PC-9 (cell line): Measurements from ENCODE around the gene SLC28A1. TPM values are rescaled to one million over a fixed set of nuclear protein-coding genes. Genes with fewer than 3 reads are reported as not detected.

Experiments used
- BruUV-seq: library from RNA; stranded (reverse); fragments of 400-500 nt; replicated peaks from 2 replicates; lab custom pipeline; 2021; lab: Mats Ljungman, UMichigan
- CTCF ChIA-PET: fragments of 300-600 bp; sonication (Branson Sonifier 250); formaldehyde crosslinking; loops from one replicate; lab custom pipeline; 2022; ENCODE audit warnings: antibody characterized with exemption; lab: Charles Lee
- POLR2A ChIA-PET: fragments of 300-600 bp; sonication (Branson Sonifier 250); formaldehyde crosslinking; loops from one replicate; lab custom pipeline; 2022; ENCODE audit warnings: antibody characterized with exemption; ENCODE audit not compliant: unreplicated experiment; lab: Charles Lee
- DNase-seq, 2 experiments: peaks; one replicate each; pipeline versions ENCODE4 v3.0.0 to v3.0.0-alpha.2; 2015 to 2022; ENCODE audit warnings: mixed read lengths in 1 of 2
- H2AFZ ChIP-seq: fragments of 200-600 bp; sonication (generic); 2 replicates; pipeline ENCODE4 v1.8.1; 2017; ENCODE audit warnings: antibody characterized with exemption
- H3F3A ChIP-seq: fragments of 200-600 bp; sonication (generic); 2 replicates; pipeline ENCODE4 v1.8.1; 2017; ENCODE audit warnings: antibody characterized with exemption, mild to moderate bottlenecking, low read depth; ENCODE audit not compliant: insufficient read depth
- H3K27ac ChIP-seq: fragments of 200-600 bp; sonication (generic); 2 replicates; pipeline ENCODE4 v1.6.1; 2016; ENCODE audit warnings: mixed run types
- H3K27me3 ChIP-seq: fragments of 200-600 bp; sonication (generic); 2 replicates; pipeline ENCODE4 v1.6.1; 2016; ENCODE audit warnings: low read depth, mixed run types; ENCODE audit not compliant: insufficient read depth
- H3K36me3 ChIP-seq: fragments of 200-600 bp; sonication (generic); 2 replicates; pipeline ENCODE4 v1.6.1; 2016; ENCODE audit warnings: low read depth, mixed run types
- H3K4me1 ChIP-seq: fragments of 200-600 bp; sonication (generic); replicated peaks from 2 replicates; pipeline ENCODE4 v1.6.1; 2016; ENCODE audit warnings: mixed run types; ENCODE audit not compliant: insufficient read depth
- H3K4me2 ChIP-seq: fragments of 200-600 bp; sonication (generic); 2 replicates; pipeline ENCODE4 v1.6.1; 2017; ENCODE audit warnings: mixed run types
- H3K4me3 ChIP-seq: fragments of 200-600 bp; sonication (generic); 2 replicates; pipeline ENCODE4 v1.6.1; 2016; ENCODE audit warnings: mixed run types
- H3K79me2 ChIP-seq: fragments of 200-600 bp; sonication (generic); 2 replicates; pipeline ENCODE4 v1.6.1; 2017; ENCODE audit warnings: low read depth, mixed run types
- H3K9me2 ChIP-seq: fragments of 200-600 bp; sonication (generic); 2 replicates; pipeline ENCODE4 v1.8.1; 2017; ENCODE audit warnings: mild to moderate bottlenecking; ENCODE audit not compliant: insufficient read depth
- H3K9me3 ChIP-seq: fragments of 200-600 bp; sonication (generic); 2 replicates; pipeline ENCODE4 v1.8.1; 2016; ENCODE audit warnings: low read depth; ENCODE audit not compliant: insufficient read depth
- H4K20me1 ChIP-seq: fragments of 200-600 bp; sonication (generic); 2 replicates; pipeline ENCODE4 v1.8.1; 2017; ENCODE audit not compliant: insufficient read depth
- CTCF ChIP-seq: fragments of 200-600 bp; sonication (generic); conservative IDR thresholded peaks from 2 replicates; pipeline ENCODE4 v1.6.1; 2017; ENCODE audit warnings: mixed run types, antibody characterized with exemption, mild to moderate bottlenecking, moderate library complexity
- EZH2 ChIP-seq: fragments of 200-600 bp; sonication (generic); IDR thresholded peaks from 2 replicates; pipeline ENCODE4 v1.8.0; 2017; ENCODE audit warnings: antibody characterized with exemption, low read depth
- intact Hi-C: fragments of 100-400 bp; cut with micrococcal nuclease; formaldehyde crosslinking; loops from one replicate; pipeline ENCODE4 v1.10.0; 2022; ENCODE audit not compliant: unreplicated experiment
- total RNA-seq: library from RNA; stranded (reverse); gene quantifications from 2 replicates; pipeline ENCODE4 v1.2.3, GENCODE V29; 2021

SLC28A1 gene
- total RNA-seq, 1 experiment from 2014 or later: 0.70 TPM

GRCh38 chr15:84987949-84988624 lies 103.6 kb downstream of the SLC28A1 start:
- Histone ChIP-seq H3K27ac (no peak overlapping the region), H3K4me1 (peaks cover 43% of the 10 kb centered on the region), H3F3A (peaks cover 18% of the 10 kb centered on the region), H2AFZ (no peak overlapping the region), H3K9me3 (no peaks in the 10 kb centered on the region), H3K27me3 (no peaks in the 10 kb centered on the region), H3K36me3 (no peaks in the 10 kb centered on the region), H3K4me3 (no peak overlapping the region), H3K79me2 (peaks cover 98% of the 10 kb centered on the region), H3K4me2 (no peak overlapping the region), H4K20me1 (peaks cover 23% of the 10 kb centered on the region), H3K9me2 (no peaks in the 10 kb centered on the region)
- ChIA-PET POLR2A (interaction anchor here (0.5 to 0.6 kb wide), 2 partner anchors 246 to 427 kb away, joined by 3 to 4 read pairs; no protein-coding TSS in a partner anchor), CTCF (interaction anchor here (0.6 kb wide), 1 partner anchor 63 kb away, joined by 14 read pairs; no protein-coding TSS in a partner anchor)
- DNase-seq: no peak
- BruUV-seq: no TSS peak
- TF ChIP-seq CTCF: no peak
- no peak for TF ChIP-seq EZH2
- intact Hi-C loops: no loop called here

- no peak for DNase-seq
- peaks cover 15% of the 10 kb centered on the region; the same call in 1 of the 2 replicates for H4K20me1 ChIP-seq
- no TSS peak for BruUV-seq
- no peak overlapping the region for H3K27ac ChIP-seq
- POLR2A ChIA-PET: no interaction called here
- no peak overlapping the region for H2AFZ ChIP-seq
- H3K4me3 ChIP-seq: no peak overlapping the region
- intact Hi-C loops: no loop called here
- no peaks in the 10 kb centered on the region for H3K36me3 ChIP-seq
- CTCF ChIA-PET: interaction anchor here (1.0 kb wide), 1 partner anchor 55 kb away, joined by 3 read pairs; no protein-coding TSS in a partner anchor
- H3K79me2 ChIP-seq: peaks cover 98% of the 10 kb centered on the region
- peaks cover 18% of the 10 kb centered on the region for H3F3A ChIP-seq
- TF ChIP-seq EZH2 (no peak), CTCF (no peak)
- H3K4me1 ChIP-seq: peaks cover 34% of the 10 kb centered on the region
- no peaks in the 10 kb centered on the region for H3K27me3 ChIP-seq
- H3K4me2 ChIP-seq: no peak overlapping the region
- no peaks in the 10 kb centered on the region for H3K9me3 ChIP-seq
- H3K9me2 ChIP-seq: no peaks in the 10 kb centered on the region
Measured at GRCh38 chr15:84988909-84989644, 104.6 kb downstream of the SLC28A1 start.

GRCh38 chr15:84990507-84990906 lies 106.0 kb downstream of the SLC28A1 start:
- H3K36me3 ChIP-seq: no peaks in the 10 kb centered on the region
- no peaks in the 10 kb centered on the region for H3K27me3 ChIP-seq
- DNase-seq: no peak
- no peaks in the 10 kb centered on the region for H3K9me3 ChIP-seq
- H4K20me1 ChIP-seq: 0 out of 2 replicates have a peak, but pooled peaks cover 5% of the 10 kb centered on the region
- no TSS peak for BruUV-seq
- no peaks in the 10 kb centered on the region for H3K9me2 ChIP-seq
- H3K27ac ChIP-seq: no peak overlapping the region
- POLR2A ChIA-PET: no interaction called here
- H2AFZ ChIP-seq: no peak overlapping the region
- CTCF ChIA-PET: no interaction called here
- no peak overlapping the region for H3K4me2 ChIP-seq
- no peak overlapping the region for H3K4me3 ChIP-seq
- TF ChIP-seq EZH2 (no peak), CTCF (no peak)
- H3F3A ChIP-seq: peaks cover 18% of the 10 kb centered on the region
- intact Hi-C loops: no loop called here
- peaks cover 20% of the 10 kb centered on the region for H3K4me1 ChIP-seq
- peaks cover 98% of the 10 kb centered on the region for H3K79me2 ChIP-seq
